HEK293 (cell line): Measurements from ENCODE around the gene INTS14.

Experiments used
- BCL11B ChIP-seq: fragments of 450-650 bp; formaldehyde crosslinking; IDR thresholded peaks from 2 replicates; pipeline ENCODE4 v1.5.1; 2016; ENCODE audit warnings: low read depth, missing biosample characterization, missing genetic modification characterization
- GLIS1 ChIP-seq: fragments of 450-650 bp; formaldehyde crosslinking; IDR thresholded peaks from 2 replicates; pipeline ENCODE4 v1.5.1; 2016; ENCODE audit warnings: missing biosample characterization, missing genetic modification characterization
- KLF1 ChIP-seq: fragments of 450-650 bp; formaldehyde crosslinking; IDR thresholded peaks from 2 replicates; pipeline ENCODE4 v1.5.1; 2016; ENCODE audit warnings: missing biosample characterization, missing genetic modification characterization
- KLF8 ChIP-seq: fragments of 450-650 bp; formaldehyde crosslinking; IDR thresholded peaks from 2 replicates; pipeline ENCODE4 v1.5.1; 2016; ENCODE audit warnings: missing biosample characterization, missing genetic modification characterization
- MEIS1 ChIP-seq: sonication (generic); formaldehyde crosslinking; IDR thresholded peaks from 2 replicates; pipeline ENCODE4 v1.8.1; 2022; ENCODE audit warnings: missing genetic modification reagents, mild to moderate bottlenecking, borderline replicate concordance
- SCRT1 ChIP-seq: fragments of 450-650 bp; formaldehyde crosslinking; IDR thresholded peaks from 2 replicates; pipeline ENCODE4 v1.5.1; 2016; ENCODE audit warnings: missing biosample characterization, missing genetic modification characterization, borderline replicate concordance
- TCF7L2 ChIP-seq: IDR thresholded peaks from 2 replicates; pipeline ENCODE4 v1.6.1; 2011; ENCODE audit warnings: low read depth, mild to moderate bottlenecking, inconsistent platforms, low read length, moderate library complexity, borderline replicate concordance
- YY2 ChIP-seq: fragments of 450-650 bp; formaldehyde crosslinking; IDR thresholded peaks from 2 replicates; pipeline ENCODE4 v1.5.1; 2016; ENCODE audit warnings: missing biosample characterization, missing genetic modification characterization
- ZBTB1 ChIP-seq: fragments of 450-650 bp; formaldehyde crosslinking; IDR thresholded peaks from 2 replicates; pipeline ENCODE4 v1.5.1; 2016; ENCODE audit warnings: missing biosample characterization, missing genetic modification characterization
- ZBTB8A ChIP-seq: fragments of 450-650 bp; formaldehyde crosslinking; IDR thresholded peaks from 2 replicates; pipeline ENCODE4 v1.5.1; 2016; ENCODE audit warnings: missing biosample characterization, missing genetic modification characterization
- ZFHX2 ChIP-seq: fragments of 450-650 bp; formaldehyde crosslinking; conservative IDR thresholded peaks from 2 replicates; pipeline ENCODE4 v1.5.1; 2016; ENCODE audit warnings: missing biosample characterization, missing genetic modification characterization
- ZIC2 ChIP-seq: fragments of 450-650 bp; formaldehyde crosslinking; IDR thresholded peaks from 2 replicates; pipeline ENCODE4 v1.5.1; 2016; ENCODE audit warnings: missing biosample characterization, missing genetic modification characterization
- ZNF112 ChIP-seq: fragments of 450-650 bp; formaldehyde crosslinking; IDR thresholded peaks from 2 replicates; pipeline ENCODE4 v1.5.0; 2017; ENCODE audit warnings: missing biosample characterization, missing genetic modification characterization
- ZNF114 ChIP-seq: fragments of 450-650 bp; formaldehyde crosslinking; IDR thresholded peaks from 2 replicates; pipeline ENCODE4 v1.5.0; 2017; ENCODE audit warnings: missing biosample characterization, missing genetic modification characterization
- ZNF16 ChIP-seq: fragments of 450-650 bp; formaldehyde crosslinking; IDR thresholded peaks from 2 replicates; pipeline ENCODE4 v1.5.1; 2016; ENCODE audit warnings: low read depth, missing biosample characterization, missing genetic modification characterization
- ZNF2 ChIP-seq: fragments of 450-650 bp; formaldehyde crosslinking; IDR thresholded peaks from 2 replicates; pipeline ENCODE4 v1.5.1; 2016; ENCODE audit warnings: missing biosample characterization, missing genetic modification characterization
- ZNF202 ChIP-seq: fragments of 450-650 bp; formaldehyde crosslinking; IDR thresholded peaks from 2 replicates; pipeline ENCODE4 v1.5.1; 2016; ENCODE audit warnings: missing biosample characterization, missing genetic modification characterization, borderline replicate concordance
- ZNF521 ChIP-seq: fragments of 450-650 bp; formaldehyde crosslinking; IDR thresholded peaks from 2 replicates; pipeline ENCODE4 v1.5.1; 2017; ENCODE audit warnings: missing biosample characterization, mild to moderate bottlenecking, missing genetic modification characterization
- ZNF529 ChIP-seq: fragments of 450-650 bp; formaldehyde crosslinking; IDR thresholded peaks from 2 replicates; pipeline ENCODE4 v1.5.1; 2017; ENCODE audit warnings: missing genetic modification characterization, missing biosample characterization; ENCODE audit not compliant: insufficient replicate concordance
- ZNF555 ChIP-seq: fragments of 450-650 bp; formaldehyde crosslinking; conservative IDR thresholded peaks from 2 replicates; pipeline ENCODE4 v1.5.1; 2017; ENCODE audit warnings: missing biosample characterization, mild to moderate bottlenecking, missing genetic modification characterization, inconsistent platforms
- ZNF623 ChIP-seq: fragments of 450-650 bp; formaldehyde crosslinking; IDR thresholded peaks from 2 replicates; pipeline ENCODE4 v1.5.1; 2016; ENCODE audit warnings: missing biosample characterization, missing genetic modification characterization
- ZNF639 ChIP-seq: fragments of 450-650 bp; formaldehyde crosslinking; IDR thresholded peaks from 2 replicates; pipeline ENCODE4 v1.5.1; 2016; ENCODE audit warnings: missing biosample characterization, missing genetic modification characterization
- ZNF654 ChIP-seq: fragments of 450-650 bp; formaldehyde crosslinking; IDR thresholded peaks from 2 replicates; pipeline ENCODE4 v1.5.1; 2016; ENCODE audit warnings: low read depth, missing biosample characterization, missing genetic modification characterization
- ZNF660 ChIP-seq: fragments of 450-650 bp; IDR thresholded peaks from 2 replicates; pipeline ENCODE4 v1.5.1; 2018; ENCODE audit warnings: missing biosample characterization, mild to moderate bottlenecking, missing genetic modification characterization
- ZNF670 ChIP-seq: fragments of 450-650 bp; formaldehyde crosslinking; IDR thresholded peaks from 2 replicates; pipeline ENCODE4 v1.5.1; 2016; ENCODE audit warnings: missing biosample characterization, missing genetic modification characterization, low read depth
- ZNF768 ChIP-seq: fragments of 450-650 bp; formaldehyde crosslinking; IDR thresholded peaks from 2 replicates; pipeline ENCODE4 v1.5.1; 2018; ENCODE audit warnings: missing biosample characterization, mild to moderate bottlenecking, missing genetic modification characterization
- ZNF777 ChIP-seq: fragments of 450-650 bp; formaldehyde crosslinking; IDR thresholded peaks from 2 replicates; pipeline ENCODE4 v1.5.1; 2017; ENCODE audit warnings: missing biosample characterization, missing genetic modification characterization, borderline replicate concordance
- ZNF843 ChIP-seq: fragments of 450-650 bp; formaldehyde crosslinking; IDR thresholded peaks from 2 replicates; pipeline ENCODE4 v1.5.1; 2016; ENCODE audit warnings: missing biosample characterization, missing genetic modification characterization
- ZXDB ChIP-seq: fragments of 450-650 bp; formaldehyde crosslinking; IDR thresholded peaks from 2 replicates; pipeline ENCODE4 v1.5.1; 2016; ENCODE audit warnings: missing biosample characterization, missing genetic modification characterization
- TF ChIP-seq, protein P1 (sequence below): fragments of 450-650 bp; formaldehyde crosslinking; IDR thresholded peaks from 2 replicates; pipeline ENCODE4 v1.5.1; 2016; ENCODE audit warnings: missing biosample characterization, missing genetic modification characterization, borderline replicate concordance
- TF ChIP-seq, protein P2 (sequence below): fragments of 450-650 bp; formaldehyde crosslinking; IDR thresholded peaks from 2 replicates; pipeline ENCODE4 v1.5.1; 2016; ENCODE audit warnings: missing biosample characterization, missing genetic modification characterization
- TF ChIP-seq, protein P3 (sequence below): fragments of 450-650 bp; formaldehyde crosslinking; IDR thresholded peaks from 2 replicates; pipeline ENCODE4 v1.5.1; 2017; ENCODE audit warnings: missing biosample characterization, missing genetic modification characterization

INTS14 gene

GRCh38 chr15:65638681-65639089 lies 27.8 kb upstream of the INTS14 start (continued):
- TF ChIP-seq, protein P1, sequence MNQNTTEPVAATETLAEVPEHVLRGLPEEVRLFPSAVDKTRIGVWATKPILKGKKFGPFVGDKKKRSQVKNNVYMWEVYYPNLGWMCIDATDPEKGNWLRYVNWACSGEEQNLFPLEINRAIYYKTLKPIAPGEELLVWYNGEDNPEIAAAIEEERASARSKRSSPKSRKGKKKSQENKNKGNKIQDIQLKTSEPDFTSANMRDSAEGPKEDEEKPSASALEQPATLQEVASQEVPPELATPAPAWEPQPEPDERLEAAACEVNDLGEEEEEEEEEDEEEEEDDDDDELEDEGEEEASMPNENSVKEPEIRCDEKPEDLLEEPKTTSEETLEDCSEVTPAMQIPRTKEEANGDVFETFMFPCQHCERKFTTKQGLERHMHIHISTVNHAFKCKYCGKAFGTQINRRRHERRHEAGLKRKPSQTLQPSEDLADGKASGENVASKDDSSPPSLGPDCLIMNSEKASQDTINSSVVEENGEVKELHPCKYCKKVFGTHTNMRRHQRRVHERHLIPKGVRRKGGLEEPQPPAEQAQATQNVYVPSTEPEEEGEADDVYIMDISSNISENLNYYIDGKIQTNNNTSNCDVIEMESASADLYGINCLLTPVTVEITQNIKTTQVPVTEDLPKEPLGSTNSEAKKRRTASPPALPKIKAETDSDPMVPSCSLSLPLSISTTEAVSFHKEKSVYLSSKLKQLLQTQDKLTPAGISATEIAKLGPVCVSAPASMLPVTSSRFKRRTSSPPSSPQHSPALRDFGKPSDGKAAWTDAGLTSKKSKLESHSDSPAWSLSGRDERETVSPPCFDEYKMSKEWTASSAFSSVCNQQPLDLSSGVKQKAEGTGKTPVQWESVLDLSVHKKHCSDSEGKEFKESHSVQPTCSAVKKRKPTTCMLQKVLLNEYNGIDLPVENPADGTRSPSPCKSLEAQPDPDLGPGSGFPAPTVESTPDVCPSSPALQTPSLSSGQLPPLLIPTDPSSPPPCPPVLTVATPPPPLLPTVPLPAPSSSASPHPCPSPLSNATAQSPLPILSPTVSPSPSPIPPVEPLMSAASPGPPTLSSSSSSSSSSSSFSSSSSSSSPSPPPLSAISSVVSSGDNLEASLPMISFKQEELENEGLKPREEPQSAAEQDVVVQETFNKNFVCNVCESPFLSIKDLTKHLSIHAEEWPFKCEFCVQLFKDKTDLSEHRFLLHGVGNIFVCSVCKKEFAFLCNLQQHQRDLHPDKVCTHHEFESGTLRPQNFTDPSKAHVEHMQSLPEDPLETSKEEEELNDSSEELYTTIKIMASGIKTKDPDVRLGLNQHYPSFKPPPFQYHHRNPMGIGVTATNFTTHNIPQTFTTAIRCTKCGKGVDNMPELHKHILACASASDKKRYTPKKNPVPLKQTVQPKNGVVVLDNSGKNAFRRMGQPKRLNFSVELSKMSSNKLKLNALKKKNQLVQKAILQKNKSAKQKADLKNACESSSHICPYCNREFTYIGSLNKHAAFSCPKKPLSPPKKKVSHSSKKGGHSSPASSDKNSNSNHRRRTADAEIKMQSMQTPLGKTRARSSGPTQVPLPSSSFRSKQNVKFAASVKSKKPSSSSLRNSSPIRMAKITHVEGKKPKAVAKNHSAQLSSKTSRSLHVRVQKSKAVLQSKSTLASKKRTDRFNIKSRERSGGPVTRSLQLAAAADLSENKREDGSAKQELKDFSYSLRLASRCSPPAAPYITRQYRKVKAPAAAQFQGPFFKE (tag by site-specific recombination): no peak
- TF ChIP-seq ZNF202 (tag by site-specific recombination) (no peak), ZNF654 (tag by site-specific recombination) (peak; percentile 99), ZNF2 (tag by site-specific recombination) (peak; percentile 60; the same call in 1 of the 2 replicates), MEIS1 (no peak), ZBTB8A (no peak), ZNF529 (tag by site-specific recombination) (no peak), SCRT1 (no peak), ZNF843 (no peak), ZNF112 (tag by site-specific recombination) (no peak), ZNF670 (no peak), ZBTB1 (tag by site-specific recombination) (0 out of 2 replicates have a peak, but pooled peaks have one; percentile 33), ZXDB (tag by site-specific recombination) (no peak), KLF8 (tag by site-specific recombination) (peak; percentile 34; the same call in 1 of the 2 replicates), ZNF768 (tag by site-specific recombination) (no peak), ZIC2 (no peak), KLF1 (tag by site-specific recombination) (no peak), ZNF660 (tag by site-specific recombination) (no peak), BCL11B (tag by site-specific recombination) (no peak), ZFHX2 (tag by site-specific recombination) (no peak), ZNF555 (tag by site-specific recombination) (no peak), ZNF16 (tag by site-specific recombination) (no peak), GLIS1 (no peak), ZNF639 (tag by site-specific recombination) (no peak), YY2 (no peak), ZNF521 (tag by site-specific recombination) (no peak), TCF7L2 (no peak), ZNF114 (tag by site-specific recombination) (no peak), ZNF623 (tag by site-specific recombination) (no peak), ZNF777 (tag by site-specific recombination) (no peak)
- TF ChIP-seq, protein P2, sequence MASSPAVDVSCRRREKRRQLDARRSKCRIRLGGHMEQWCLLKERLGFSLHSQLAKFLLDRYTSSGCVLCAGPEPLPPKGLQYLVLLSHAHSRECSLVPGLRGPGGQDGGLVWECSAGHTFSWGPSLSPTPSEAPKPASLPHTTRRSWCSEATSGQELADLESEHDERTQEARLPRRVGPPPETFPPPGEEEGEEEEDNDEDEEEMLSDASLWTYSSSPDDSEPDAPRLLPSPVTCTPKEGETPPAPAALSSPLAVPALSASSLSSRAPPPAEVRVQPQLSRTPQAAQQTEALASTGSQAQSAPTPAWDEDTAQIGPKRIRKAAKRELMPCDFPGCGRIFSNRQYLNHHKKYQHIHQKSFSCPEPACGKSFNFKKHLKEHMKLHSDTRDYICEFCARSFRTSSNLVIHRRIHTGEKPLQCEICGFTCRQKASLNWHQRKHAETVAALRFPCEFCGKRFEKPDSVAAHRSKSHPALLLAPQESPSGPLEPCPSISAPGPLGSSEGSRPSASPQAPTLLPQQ (tag by site-specific recombination): peak; percentile 64; the same call in 1 of the 2 replicates
- TF ChIP-seq, protein P3, sequence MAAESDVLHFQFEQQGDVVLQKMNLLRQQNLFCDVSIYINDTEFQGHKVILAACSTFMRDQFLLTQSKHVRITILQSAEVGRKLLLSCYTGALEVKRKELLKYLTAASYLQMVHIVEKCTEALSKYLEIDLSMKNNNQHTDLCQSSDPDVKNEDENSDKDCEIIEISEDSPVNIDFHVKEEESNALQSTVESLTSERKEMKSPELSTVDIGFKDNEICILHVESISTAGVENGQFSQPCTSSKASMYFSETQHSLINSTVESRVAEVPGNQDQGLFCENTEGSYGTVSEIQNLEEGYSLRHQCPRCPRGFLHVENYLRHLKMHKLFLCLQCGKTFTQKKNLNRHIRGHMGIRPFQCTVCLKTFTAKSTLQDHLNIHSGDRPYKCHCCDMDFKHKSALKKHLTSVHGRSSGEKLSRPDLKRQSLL (tag by site-specific recombination): no peak
